Measurements from ENCODE around the gene ALDOC.

Gene ALDOC

DNA sequence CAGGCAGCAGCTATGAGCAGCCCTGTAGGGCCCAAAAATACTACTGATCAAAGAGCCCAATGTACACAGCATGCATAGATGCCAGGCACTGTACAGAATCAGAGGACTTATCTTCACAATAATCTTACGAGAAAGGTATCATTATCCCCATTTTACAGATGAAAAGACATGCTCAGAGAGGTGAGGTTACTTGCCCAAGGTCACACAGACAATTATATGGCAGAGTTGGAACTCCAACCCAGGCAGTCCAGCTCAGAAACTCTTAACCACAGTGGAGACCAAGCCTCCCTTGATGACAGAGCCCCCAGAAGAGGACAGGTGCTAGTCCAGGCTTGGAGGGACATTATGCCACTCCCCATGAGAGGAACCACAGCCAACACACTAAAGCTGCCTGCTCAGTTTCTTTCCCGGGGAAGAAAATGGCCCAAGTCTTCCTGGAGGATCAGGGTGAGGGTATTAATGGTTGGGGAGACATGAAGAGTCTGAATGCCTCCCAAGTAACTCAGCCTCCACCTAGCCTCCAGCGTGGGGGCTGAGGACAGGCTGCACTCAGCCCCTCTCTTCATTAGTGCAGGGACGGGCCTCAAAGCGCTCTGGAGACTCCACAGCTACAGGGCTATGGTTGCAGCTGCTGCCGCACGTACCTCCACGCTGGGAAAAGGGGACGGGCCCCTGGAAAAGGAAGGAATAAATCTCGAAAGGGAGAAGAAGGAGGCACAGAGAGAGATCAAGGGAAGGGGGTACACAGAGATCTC lies 25.1 kb downstream of the ALDOC start:
- no peak for DNase-seq

- DNase-seq = no peak
Measured at GRCh38 chr17:28550858-28551257, 25.8 kb downstream of the ALDOC start.

DNA sequence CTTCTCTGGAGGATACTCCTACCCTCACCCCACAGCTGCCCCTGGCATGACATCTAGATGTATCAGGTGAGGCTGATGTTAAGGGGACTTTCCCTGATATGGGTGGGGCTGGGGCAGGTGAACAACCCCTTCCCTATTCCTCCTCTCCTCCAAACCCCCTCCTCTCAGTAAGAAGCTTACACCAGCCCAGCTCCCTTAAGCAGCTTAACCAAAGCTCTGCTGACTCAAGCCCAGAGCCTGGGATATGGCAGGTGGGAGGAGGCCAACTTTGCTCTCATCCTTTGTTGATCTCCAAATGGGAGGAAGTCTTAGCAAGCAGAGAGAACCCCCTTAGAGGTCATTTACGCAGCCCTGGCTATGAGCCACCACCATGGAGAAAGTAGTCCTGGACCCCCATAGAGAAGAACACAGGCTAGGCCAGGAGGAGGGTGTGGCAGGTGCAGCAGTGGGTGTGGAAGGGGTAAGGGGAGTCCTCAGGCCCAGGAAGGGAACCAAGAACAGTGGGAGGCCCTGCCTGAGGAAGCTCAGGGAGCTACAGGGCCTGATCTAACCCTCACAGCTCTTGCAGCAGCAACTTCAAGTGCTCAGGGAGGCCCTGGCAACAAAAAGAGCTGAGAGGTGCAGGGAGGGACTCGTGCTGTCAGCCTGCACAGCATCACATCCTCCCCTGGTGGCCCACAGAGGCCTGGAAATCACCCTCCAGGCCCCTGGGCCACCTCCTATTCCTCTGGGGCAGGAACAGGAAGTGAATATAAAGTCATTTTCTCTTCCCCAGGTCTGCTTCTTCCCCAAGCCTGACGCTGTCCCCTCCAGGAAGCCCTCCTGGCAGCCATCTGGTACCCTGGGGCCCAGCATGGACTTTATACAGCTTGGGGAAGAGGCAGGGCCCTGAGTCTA lies 27.2 kb downstream of the ALDOC start:
- DNase-seq = peak; percentile 77

GRCh38 chr17:28548417-28549130 lies 28.1 kb downstream of the ALDOC start:
- DNase-seq = no peak

DNA sequence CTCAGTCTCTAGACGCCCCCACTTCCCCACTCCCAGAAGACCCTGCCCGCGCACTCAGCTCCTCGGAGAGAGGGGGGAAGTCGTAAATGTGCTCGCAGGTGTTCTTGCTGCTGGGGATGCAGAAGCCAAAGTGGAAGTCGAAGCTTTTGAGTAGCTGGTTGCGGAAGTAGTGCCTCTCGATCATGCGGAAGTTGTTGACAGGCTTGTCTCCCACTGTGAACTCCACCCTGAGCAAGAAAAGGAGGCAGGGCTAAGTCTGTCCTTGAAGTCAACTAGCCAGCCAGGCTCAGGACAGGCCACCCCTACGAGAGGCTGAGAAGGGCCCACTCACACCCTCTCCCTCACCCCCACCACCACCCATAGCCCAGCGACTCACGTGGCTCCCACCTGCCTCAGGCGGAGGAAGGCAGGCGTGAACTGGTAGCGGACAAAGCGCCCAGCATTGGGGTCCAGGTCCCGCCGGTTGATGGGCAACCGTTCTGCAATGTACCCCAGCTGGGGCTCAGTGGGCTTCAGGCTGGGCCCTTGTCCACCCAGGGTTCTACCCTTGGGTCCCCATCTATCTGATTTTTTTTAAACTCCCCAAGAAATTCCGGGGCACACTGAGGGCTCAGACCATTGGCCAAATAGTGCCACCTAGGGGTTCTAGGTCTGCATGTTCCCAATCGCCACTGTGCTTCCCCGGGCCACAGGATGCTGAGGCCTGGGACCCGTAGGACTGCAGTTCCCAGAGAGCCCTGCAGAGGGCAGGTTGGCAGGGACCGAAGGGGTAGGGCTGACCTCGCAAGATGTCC lies 28.9 kb downstream of the ALDOC start:
- DNase-seq = peak; percentile 85

- no peak for DNase-seq
Measured at GRCh38 chr17:28547096-28547622, 29.5 kb downstream of the ALDOC start.

DNA sequence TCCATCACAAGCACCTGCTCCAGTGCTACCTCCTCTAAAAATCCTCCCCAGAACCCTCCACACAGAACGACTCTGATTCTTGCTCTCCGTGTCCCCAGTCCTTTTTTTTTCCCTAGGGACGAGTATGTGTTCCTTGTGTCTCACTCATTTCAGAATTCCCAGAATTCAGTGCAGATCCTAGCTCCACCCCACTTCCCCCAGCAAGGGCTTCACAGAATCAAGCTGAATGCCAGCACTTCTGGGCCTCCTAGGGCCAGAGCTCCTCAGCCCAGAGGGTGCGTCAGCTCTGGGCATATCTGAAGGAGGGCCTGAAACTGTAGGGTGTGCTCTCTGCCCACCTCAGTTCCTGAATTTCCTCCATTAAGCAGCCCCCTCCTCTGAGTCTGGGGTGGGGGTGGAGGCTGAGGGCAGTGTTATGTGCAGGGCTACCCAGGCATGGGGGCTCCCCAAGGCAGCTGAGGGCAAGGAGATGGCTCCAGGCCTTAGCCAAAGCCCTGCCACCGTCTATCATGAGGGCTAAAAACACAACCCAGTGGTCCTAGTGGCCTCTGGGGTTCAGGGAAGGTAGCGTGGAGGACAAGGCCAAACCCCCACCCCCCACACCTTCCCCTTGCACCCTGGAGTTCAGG lies 30.8 kb downstream of the ALDOC start:
- no peak for DNase-seq

GRCh38 chr17:28545141-28545503 lies 31.6 kb downstream of the ALDOC start:
- no peak for DNase-seq

DNA sequence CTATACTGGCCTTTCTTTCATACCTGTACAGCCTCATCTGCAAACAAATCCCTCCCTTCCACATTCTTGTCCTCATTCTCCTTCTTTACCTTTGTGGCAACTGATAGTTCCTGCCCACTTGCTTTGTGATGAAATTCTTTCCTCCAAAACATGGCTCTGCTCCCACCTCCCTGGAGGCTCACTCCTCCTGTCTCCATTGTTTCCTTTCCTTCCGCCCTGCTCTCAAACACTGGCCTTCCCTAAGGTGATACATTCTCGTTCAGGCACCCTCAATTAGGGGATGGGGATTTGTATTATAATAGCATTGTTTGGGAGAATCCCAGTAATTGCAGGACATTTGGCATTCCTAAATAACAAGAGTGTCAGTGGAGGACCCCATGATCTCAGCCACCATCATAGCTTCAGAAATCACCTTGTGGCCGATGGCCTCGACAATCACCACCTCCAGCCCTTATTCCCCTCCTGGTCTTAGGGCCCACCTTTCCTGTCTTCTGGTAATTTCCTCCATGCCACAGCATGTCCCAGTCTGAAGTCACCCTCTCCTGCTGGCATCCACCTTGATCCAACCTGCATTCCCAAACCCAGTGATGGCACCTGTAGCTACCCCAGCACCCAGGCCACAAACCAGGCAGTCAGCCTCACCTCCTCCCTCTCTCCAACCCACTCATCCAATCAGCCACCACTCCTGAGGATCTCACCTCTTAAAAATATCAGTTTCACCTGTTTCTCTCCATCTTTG lies 32.1 kb downstream of the ALDOC start:
- no peak for DNase-seq

GRCh38 chr17:28541439-28541838 lies 35.3 kb downstream of the ALDOC start:
- no peak for DNase-seq

GRCh38 chr17:28540231-28540630 lies 36.5 kb downstream of the ALDOC start:
- DNase-seq = no peak

- DNase-seq = no peak
Measured at GRCh38 chr17:28538296-28538895, 38.3 kb downstream of the ALDOC start.

GRCh38 chr17:28537219-28537610 lies 39.5 kb downstream of the ALDOC start:
- no peak for DNase-seq

DNA sequence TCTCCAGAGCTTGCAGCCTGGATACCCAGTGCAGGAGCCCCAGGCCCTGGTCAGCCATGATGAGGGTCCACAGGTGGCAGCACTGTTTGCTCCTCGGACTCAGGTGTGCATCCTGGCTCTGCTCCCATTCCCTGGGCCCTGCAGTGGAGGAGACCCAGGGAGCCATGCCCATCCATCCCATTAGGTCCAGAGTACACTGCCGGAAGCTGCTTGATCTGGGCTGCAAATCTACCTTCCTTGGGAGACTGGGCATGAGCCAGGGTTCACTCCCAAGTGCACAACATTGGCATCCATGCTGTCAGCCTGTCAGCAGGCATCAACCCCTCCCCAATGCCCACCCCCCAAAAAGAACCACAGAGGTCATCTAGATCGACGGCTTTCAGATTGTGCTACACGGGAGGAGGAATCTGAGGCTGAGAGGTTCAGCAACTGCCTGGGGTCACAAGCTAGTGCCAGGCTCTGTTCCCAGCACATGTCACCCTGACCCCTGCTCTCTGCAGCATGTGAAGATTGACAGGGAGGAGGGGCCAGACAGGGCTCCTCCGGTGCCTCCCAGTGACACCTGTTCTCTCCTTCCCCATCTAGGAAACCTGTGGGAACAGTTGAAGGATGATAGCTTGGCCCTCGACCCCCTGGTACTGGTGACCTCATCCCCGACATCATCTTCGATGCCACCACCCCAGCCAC lies 40.0 kb downstream of the ALDOC start:
- DNase-seq = no peak

GRCh38 chr17:28534740-28535375 lies 41.8 kb downstream of the ALDOC start:
- DNase-seq = no peak

GRCh38 chr17:28533091-28533807 lies 43.4 kb downstream of the ALDOC start:
- no peak for DNase-seq

GRCh38 chr17:28532050-28532960 lies 44.4 kb downstream of the ALDOC start:
- DNase-seq = no peak

GRCh38 chr17:28530926-28531325 lies 45.8 kb downstream of the ALDOC start:
- DNase-seq = no peak
